ENCODE results near the gene CNIH3.

Gene CNIH3

DNA sequence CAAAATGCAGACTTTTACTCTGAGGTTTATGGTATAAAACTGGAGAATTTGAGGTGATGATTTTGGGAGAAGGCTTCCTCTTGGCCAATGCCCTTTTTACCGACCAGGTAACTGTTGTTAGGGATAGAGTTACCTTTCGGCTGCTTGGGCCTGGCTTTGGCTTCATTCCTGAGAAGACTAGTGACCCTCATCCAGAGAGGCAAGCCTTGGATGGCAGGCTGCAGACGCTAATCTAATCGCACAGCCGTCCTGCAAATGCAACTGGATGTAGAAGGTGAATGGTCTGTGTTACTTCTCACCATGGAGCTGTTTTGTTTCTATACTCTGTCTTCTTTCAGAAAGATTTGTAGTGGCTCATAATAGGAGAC, 124.6 kb downstream of the CNIH3 start:
- Mint-ChIP-seq H3K36me3 (no peaks in the 10 kb centered on the region), H3K4me3 (no peak overlapping the region), H3K27ac (no peak overlapping the region), H3K9me3 (no peaks in the 10 kb centered on the region), H3K4me1 (no peaks in the 10 kb centered on the region)
- DNase-seq (ENCODE audit: low spot score in 2 of 2) (no peak), ATAC-seq (no peak)

DNA sequence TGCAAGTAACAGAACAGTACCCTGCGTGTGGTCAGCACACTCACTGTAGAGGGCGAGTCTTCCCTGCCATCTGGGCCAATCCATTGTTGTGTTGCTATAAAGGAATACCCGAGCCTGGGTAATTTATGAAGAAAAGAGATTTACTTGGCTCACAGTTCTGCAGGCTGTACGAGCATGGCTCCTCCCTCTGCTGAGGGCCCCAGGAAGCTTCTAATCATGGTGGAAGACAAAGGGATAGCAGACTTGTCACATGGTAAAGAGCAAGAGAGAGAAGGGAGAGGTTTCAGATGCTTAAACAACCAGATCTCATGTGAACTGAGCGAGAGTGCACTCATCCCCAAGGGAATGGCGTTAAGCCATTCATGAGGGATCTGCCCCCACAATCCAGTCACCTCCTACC, 126.2 kb downstream of the CNIH3 start:
- Mint-ChIP-seq H3K36me3 (no peaks in the 10 kb centered on the region), H3K4me1 (no peaks in the 10 kb centered on the region), H3K4me3 (no peak overlapping the region), H3K27ac (no peak overlapping the region), H3K9me3 (no peaks in the 10 kb centered on the region)
- no peak for ATAC-seq
- DNase-seq (ENCODE audit: low spot score in 2 of 2), result no peak

DNA sequence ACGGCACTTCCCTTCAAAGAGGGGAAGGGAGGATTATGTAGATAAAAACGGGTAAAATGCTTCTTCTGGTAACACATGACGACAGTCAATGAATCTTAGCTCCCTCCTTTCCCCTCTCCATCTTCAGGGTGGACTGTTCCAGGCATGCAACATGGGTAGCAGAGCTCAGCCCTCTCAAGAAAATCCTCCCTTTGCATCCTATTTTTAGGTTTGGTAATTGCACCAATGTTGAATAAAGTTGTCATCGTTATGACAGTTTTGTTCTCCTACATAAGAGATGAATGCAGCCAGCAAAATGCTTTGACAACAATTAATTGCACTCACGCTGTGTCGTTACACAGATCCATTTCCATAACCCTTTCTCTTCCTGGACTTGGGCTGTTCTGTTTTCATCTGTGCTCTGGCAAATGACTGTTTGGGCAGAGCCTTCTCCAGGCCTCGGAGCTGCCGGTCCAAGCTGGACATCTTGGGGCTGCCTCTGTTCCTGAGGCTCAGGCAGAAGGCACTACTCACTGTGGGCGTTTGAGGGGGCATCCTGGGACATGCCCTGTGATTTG, 127.6 kb downstream of the CNIH3 start:
- Mint-ChIP-seq H3K9me3 (no peaks in the 10 kb centered on the region), H3K27ac (no peak overlapping the region), H3K4me3 (no peak overlapping the region), H3K36me3 (no peaks in the 10 kb centered on the region), H3K4me1 (no peaks in the 10 kb centered on the region)
- ATAC-seq, result no peak
- no peak for DNase-seq (ENCODE audit: low spot score in 2 of 2)

DNA sequence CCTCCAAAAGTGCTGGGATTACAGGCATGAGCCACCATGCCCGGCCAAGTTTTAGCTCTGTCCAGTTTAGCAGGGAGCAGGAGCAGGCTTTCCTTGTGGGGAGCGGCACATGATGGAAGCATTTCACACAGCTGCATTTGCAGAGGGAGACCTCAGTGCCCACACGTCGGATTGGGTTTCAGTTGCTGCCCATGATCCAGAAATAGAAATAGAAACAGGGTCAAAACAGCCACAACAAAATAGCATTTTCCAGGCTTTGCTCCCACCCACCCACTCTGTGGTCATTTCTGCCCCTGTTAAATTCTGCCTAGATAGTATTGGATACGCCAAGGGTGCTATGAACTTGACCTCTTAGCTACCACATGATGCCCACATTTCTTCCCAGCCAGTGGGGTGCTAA, 128.4 kb downstream of the CNIH3 start:
- no peak for ATAC-seq
- no peaks in the 10 kb centered on the region for H3K9me3 Mint-ChIP-seq
- no peaks in the 10 kb centered on the region for H3K36me3 Mint-ChIP-seq
- no peak for DNase-seq (ENCODE audit: low spot score in 2 of 2)
- H3K4me3 Mint-ChIP-seq, result no peak overlapping the region
- H3K27ac Mint-ChIP-seq, result no peak overlapping the region
- no peaks in the 10 kb centered on the region for H3K4me1 Mint-ChIP-seq

DNA sequence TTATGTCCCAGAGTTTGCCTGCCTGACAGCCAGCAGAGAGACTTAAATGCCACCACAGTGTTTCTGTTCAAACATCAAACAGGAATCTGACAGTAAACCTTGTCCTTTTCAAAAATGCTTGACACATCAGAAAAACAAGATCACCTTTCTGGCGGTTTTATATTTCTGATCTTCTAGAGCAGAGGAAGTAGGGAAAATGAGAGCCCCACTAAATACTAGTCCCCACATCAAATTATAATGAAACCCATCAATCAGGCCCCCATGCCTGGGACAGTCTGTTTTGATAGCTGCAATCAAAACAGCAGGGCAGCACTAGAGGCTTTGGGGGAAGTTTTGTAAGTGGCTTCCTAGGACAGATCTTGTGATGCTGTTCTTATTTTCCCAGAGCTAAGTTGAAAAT, 129.3 kb downstream of the CNIH3 start:
- Mint-ChIP-seq H3K36me3 (no peaks in the 10 kb centered on the region), H3K4me3 (no peak overlapping the region), H3K9me3 (no peaks in the 10 kb centered on the region), H3K27ac (no peak overlapping the region), H3K4me1 (no peaks in the 10 kb centered on the region)
- DNase-seq (ENCODE audit: low spot score in 2 of 2), result no peak
- no peak for ATAC-seq

DNA sequence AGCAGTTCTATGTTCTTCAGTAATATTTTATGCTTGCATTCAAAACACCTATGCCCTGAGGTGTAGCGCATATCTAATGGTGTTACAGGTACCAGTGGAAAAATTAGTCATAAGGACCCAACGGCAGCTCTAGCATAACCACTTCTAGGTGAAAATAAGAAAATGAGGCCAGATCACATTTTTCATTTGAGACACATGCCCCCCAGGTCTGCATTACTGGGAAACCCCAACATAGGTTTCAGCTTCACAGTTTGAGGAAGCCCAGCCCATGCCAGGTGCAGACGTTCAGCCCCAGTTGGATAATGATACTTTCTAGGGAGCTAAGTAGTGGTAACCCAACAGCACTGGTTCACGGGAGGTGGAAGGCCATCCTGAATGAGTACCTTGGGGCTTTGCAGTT, 129.8 kb downstream of the CNIH3 start:
- Mint-ChIP-seq H3K27ac (no peak overlapping the region), H3K4me1 (no peaks in the 10 kb centered on the region), H3K9me3 (no peaks in the 10 kb centered on the region), H3K36me3 (no peaks in the 10 kb centered on the region), H3K4me3 (no peak overlapping the region)
- no peak for ATAC-seq
- no peak for DNase-seq (ENCODE audit: low spot score in 2 of 2)

DNA sequence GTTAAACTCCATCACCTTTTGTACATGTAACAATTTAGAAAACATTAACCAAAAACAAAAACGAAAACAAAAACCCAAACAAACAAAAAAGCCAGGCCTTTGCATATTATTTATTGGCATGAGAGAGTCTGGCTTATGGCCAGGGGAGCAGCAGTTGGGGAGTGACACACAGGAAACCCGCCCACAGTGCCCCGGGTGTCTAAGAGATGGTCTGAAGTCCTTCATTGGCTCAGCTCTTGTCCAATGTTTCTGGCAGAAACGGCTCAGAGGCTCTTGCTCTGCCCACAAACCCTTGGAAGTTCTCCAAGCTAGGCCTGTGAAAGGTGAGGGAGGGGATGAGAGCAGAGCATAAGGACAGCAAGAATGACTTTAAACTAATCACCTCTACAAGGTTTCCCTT, 131.5 kb downstream of the CNIH3 start:
- Mint-ChIP-seq H3K36me3 (no peaks in the 10 kb centered on the region), H3K9me3 (no peaks in the 10 kb centered on the region), H3K4me3 (no peak overlapping the region), H3K4me1 (no peaks in the 10 kb centered on the region), H3K27ac (no peak overlapping the region)
- ATAC-seq (peak; percentile 33), DNase-seq (ENCODE audit: low spot score in 2 of 2) (no peak)

DNA sequence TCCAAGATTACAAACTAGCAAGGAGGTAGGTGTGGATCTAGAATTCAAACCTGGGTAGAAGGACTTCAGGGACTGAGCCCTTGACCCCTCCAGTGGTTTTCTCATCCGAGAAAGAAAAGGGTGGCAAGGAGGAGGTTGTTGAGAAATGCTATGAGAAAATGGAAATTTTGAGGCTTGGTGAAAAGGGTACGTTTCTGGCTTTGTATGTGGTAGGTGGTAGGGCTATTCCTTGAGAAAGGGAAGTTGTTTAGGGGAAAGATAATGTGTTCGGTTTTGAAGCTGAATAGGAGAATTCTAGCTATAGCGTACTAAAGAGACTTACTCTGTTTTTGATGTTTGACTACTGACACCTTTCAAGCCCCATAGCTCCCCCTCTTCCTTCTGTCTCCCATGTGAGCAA, 133.8 kb downstream of the CNIH3 start:
- Mint-ChIP-seq H3K4me3 (no peak overlapping the region), H3K9me3 (no peaks in the 10 kb centered on the region), H3K27ac (no peak overlapping the region)

DNA sequence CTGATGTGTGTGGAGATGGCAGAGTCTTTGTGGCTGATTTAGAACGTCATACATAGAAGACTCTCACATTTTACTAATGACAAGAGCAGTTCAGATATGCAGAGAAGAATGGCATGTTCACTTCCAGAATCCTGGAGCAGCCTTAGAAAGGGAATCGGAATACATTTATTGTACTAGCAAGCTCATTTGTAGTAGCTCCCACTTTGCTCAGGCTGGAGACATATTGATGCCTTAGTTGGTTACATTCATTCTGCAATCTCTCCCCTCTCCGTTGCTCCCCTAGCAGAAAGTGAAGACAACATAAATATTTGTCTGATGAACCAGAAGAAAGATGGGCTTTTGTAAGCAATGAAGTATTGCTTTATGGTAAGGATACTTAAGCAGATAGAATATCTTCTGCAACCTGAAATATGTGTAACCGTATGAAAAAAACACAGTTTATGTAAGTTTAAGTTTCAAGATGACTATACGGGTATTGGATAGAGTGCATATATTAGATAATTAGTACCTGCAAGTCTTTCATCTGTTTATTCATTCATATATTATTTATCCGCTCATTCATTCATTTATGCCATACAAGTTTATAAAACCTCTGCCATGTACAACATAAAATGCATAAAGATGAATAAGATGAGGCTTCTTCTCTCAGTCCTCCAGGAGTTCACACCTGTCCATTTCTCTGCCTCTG, 135.7 kb downstream of the CNIH3 start:
- no peaks in the 10 kb centered on the region for H3K9me3 Mint-ChIP-seq
- H3K4me3 Mint-ChIP-seq, result no peak overlapping the region
- no peak for ATAC-seq
- H3K36me3 Mint-ChIP-seq, result no peaks in the 10 kb centered on the region
- DNase-seq (ENCODE audit: low spot score in 2 of 2), result no peak
- H3K4me1 Mint-ChIP-seq, result no peaks in the 10 kb centered on the region
- H3K27ac Mint-ChIP-seq, result no peak overlapping the region

More for the DNA sequence above, 133.8 kb downstream of the CNIH3 start:
- Mint-ChIP-seq H3K36me3 (no peaks in the 10 kb centered on the region), H3K4me1 (no peaks in the 10 kb centered on the region)
- ATAC-seq (no peak), DNase-seq (ENCODE audit: low spot score in 2 of 2) (no peak)

DNA sequence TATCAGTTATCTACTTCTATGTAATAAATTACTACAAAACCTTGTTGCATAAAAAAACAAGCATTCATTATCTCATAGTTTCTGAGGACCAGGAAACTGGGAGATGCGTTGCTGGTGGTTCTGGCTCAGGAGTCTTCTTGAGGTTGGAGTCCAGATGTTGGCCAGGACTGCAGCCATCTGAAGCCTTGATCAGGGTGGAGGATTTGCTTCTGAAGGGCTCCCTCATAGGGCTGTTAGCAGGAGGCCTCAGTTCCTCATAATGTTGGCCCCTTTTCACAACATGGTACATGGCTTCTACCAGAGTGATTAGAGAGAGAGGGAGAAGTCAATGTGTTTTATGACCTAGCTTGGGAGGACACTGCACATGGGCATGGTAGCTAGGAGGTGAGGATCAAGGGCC, 137.4 kb downstream of the CNIH3 start:
- H3K9me3 Mint-ChIP-seq, result no peaks in the 10 kb centered on the region
- ATAC-seq (no peak), DNase-seq (ENCODE audit: low spot score in 2 of 2) (no peak)
- no peak overlapping the region for H3K27ac Mint-ChIP-seq
- H3K4me1 Mint-ChIP-seq, result no peaks in the 10 kb centered on the region
- no peak overlapping the region for H3K4me3 Mint-ChIP-seq
- H3K36me3 Mint-ChIP-seq, result no peaks in the 10 kb centered on the region

DNA sequence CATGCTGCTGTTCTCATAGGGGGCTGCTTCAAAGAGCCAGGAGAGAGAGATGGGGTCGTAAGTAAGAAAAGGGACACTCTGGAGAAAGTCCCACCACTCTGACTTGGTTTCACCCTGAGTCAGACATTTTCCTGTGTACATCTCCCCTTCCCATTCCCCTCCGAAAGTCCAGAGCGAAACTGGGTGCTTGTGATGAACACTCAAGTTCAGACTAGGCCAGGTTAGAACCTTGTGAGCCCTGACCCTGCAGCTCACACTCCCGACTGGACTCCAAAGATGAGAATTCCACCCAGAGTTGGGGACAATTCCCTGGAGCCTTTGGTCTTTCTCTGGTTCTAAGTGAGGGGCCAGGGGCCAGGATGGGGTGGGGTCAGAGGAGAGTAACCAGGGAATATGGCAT, 139.5 kb downstream of the CNIH3 start:
- Mint-ChIP-seq H3K4me3 (no peak overlapping the region), H3K36me3 (no peaks in the 10 kb centered on the region), H3K9me3 (peaks cover 3% of the 10 kb centered on the region), H3K27ac (no peak overlapping the region), H3K4me1 (no peaks in the 10 kb centered on the region)
- peak; percentile 8 for ATAC-seq
- no peak for DNase-seq (ENCODE audit: low spot score in 2 of 2)

DNA sequence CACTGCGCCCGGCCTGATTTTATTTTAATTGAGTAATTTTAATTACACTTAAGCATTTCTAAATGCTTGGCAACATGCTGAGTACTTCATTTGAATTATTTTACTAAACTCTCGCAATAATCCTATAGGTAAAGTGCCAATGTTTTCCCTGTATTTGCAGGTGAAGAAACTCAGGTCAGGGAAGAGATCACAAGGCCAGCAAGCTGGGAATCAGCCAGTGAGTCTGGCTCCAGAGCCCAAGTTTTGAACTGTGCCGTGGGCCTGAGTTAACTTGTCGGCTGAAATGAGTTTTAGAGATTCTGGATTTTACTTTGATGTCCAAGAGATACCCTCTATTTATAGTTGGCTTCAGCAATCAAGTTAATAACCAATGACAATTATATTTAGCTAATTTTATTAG, 141.4 kb downstream of the CNIH3 start:
- no peak overlapping the region for H3K4me3 Mint-ChIP-seq
- no peak overlapping the region for H3K27ac Mint-ChIP-seq
- H3K9me3 Mint-ChIP-seq, result peaks cover 3% of the 10 kb centered on the region
- DNase-seq (ENCODE audit: low spot score in 2 of 2) (no peak), ATAC-seq (no peak)
- no peaks in the 10 kb centered on the region for H3K4me1 Mint-ChIP-seq
- no peaks in the 10 kb centered on the region for H3K36me3 Mint-ChIP-seq

DNA sequence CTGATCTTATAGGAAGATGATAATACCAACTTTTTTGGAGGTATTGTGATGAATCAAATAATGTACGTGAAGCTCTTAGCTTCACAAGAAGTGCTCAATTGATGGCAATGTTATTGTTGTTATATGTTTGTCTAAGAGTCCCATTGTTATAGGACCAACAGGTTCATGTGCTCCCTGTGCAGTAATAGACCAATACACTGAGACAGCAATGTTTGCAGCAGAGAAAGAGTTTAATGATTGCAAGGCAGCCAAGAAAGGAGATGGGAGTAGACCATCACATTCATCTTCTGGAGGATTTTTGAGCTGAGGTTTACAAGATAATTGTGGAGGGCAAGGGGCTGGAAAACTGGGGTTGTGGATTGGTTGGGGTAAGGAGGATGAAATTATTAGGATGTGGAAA, 143.0 kb downstream of the CNIH3 start:
- peaks cover 3% of the 10 kb centered on the region for H3K9me3 Mint-ChIP-seq
- H3K4me1 Mint-ChIP-seq, result no peaks in the 10 kb centered on the region
- ATAC-seq, result no peak
- DNase-seq (ENCODE audit: low spot score in 2 of 2), result no peak
- no peak overlapping the region for H3K4me3 Mint-ChIP-seq
- H3K27ac Mint-ChIP-seq, result no peak overlapping the region
- H3K36me3 Mint-ChIP-seq, result no peaks in the 10 kb centered on the region

DNA sequence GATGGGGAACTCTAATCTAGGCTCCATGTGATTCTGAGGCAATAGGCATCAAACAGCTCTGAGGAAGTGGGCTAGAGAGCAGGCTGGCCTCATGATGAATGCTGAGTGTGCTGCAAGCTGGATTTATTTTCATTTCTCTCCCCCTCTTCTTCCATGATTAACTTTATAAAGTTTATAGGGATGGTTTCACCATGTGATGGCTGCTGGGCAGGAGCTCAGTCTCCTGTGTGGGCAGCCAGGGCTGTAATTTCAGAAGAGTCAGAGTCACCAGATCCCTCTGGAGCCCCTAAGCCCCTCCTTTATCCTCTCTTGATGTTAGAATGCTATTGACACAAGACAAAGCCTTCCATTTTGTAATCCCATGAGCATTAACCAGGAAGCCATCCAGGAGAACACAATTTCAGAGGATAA, 143.6 kb downstream of the CNIH3 start:
- Mint-ChIP-seq H3K27ac (no peak overlapping the region), H3K4me1 (no peaks in the 10 kb centered on the region), H3K36me3 (no peaks in the 10 kb centered on the region), H3K9me3 (peaks cover 3% of the 10 kb centered on the region), H3K4me3 (no peak overlapping the region)
- ATAC-seq, result no peak
- no peak for DNase-seq (ENCODE audit: low spot score in 2 of 2)

DNA sequence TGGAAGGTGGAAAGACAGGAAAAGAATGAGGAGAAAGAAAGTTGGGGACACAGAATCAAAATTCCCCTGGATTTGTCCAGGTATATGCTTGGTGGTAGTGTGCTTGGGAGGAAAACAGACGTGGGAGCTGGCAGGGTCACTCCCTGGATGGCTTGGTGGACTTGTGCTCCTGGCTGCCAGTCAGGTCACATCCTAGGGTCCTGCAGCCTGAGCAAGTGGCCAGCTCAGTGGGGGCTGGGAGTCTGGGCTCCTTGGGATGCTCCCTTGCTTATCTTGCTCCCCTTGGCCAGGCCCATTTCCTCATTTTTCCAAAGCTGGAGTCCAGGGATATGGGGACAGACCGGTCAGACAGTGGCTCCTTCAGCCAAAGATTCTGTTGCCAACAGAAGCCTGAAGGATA, 144.0 kb downstream of the CNIH3 start:
- H3K9me3 Mint-ChIP-seq, result peaks cover 3% of the 10 kb centered on the region
- H3K4me1 Mint-ChIP-seq, result no peaks in the 10 kb centered on the region
- ATAC-seq, result no peak
- no peak for DNase-seq (ENCODE audit: low spot score in 2 of 2)
- H3K27ac Mint-ChIP-seq, result no peak overlapping the region
- no peak overlapping the region for H3K4me3 Mint-ChIP-seq
- H3K36me3 Mint-ChIP-seq, result no peaks in the 10 kb centered on the region

DNA sequence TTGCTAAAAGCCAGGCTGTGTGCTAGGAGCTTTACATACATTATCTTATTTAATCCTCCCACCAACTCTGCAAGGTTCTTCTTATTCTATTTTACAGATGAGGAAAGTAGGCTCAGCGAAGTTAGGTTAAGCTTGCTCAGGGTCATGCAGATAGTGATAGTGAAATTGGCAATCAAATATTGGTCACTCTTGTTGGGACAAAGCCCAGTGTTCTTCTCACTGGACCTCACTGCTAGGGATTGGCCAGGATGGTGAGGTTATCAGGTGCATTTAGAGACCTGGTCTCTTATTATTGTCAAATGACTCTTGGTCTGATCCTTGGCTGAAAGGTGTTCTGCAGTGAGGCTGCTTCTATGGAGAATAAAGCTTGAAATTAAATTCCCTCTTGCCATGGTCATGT, 145.1 kb downstream of the CNIH3 start:
- no peaks in the 10 kb centered on the region for H3K36me3 Mint-ChIP-seq

DNA sequence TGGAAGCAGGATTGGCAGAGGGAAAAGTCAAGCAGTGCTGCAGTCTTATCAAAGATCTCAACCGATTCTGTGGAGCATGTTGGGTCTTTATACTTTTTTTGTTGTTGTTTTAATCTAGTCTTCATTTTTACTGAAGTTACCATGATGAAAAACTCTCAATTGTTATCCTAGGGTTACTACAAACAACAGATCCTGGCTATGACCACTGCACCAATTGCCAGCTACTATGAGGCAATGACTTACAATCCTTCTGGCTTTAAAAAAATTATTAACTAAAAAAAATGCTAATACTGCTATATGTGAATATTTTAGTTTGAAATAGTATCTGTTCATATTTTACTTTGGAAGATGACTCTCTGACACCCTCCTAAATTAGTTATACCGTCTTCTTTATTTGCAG, 145.9 kb downstream of the CNIH3 start:
- Mint-ChIP-seq H3K36me3 (no peaks in the 10 kb centered on the region), H3K4me1 (no peaks in the 10 kb centered on the region), H3K4me3 (no peak overlapping the region), H3K9me3 (peaks cover 3% of the 10 kb centered on the region), H3K27ac (no peak overlapping the region)
- ATAC-seq (no peak), DNase-seq (ENCODE audit: low spot score in 2 of 2) (no peak)

More for the DNA sequence above, 145.1 kb downstream of the CNIH3 start:
- H3K4me3 Mint-ChIP-seq, result no peak overlapping the region
- H3K9me3 Mint-ChIP-seq, result peaks cover 3% of the 10 kb centered on the region
- DNase-seq (ENCODE audit: low spot score in 2 of 2), result no peak
- H3K4me1 Mint-ChIP-seq, result no peaks in the 10 kb centered on the region
- no peak for ATAC-seq
- no peak overlapping the region for H3K27ac Mint-ChIP-seq
